ENCODE results near the gene GDF15. TPM values are rescaled to one million over a fixed set of nuclear protein-coding genes. Genes with fewer than 3 reads are reported as not detected.

Gene GDF15
- total RNA-seq, 4 donors from 2014 or later: 0.49 to 5.1 (median 4.5) TPM; not detected in 1

DNA sequence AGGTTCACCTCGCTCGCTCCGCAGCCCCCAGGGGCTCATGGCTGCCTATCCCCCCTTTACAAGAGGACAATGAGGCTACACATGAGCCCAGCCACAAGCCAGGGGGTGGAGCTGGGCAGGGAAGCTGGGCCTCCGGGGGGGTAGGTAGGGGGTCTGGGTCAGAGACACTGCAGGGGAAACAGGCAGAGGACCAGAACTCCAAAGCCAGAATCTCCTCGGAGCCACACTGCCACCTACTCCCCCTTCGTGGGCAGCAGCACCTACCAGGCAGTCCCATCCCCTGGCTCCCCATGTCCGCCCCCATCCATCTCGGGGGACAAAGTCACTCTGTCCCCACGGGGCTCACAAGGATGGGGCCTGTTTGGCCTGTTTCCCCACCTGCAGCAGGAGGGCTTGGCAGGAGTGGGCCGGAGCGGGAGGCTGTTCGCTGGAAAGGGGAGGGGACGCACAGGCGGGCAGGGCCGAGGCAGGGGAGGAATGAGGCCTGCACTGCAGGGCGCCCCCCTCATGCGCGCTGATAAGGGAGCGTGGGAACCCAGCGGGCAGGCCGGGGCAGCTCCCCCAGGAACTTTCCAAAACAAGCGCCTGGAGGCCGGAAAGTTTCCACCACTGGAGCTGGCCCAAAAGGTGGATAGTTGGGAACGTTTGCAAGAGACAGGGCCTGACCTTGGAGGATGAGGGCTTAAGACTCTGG is 52.5 kb downstream of the GDF15 start:
- 21 to 29% methylated on average over 19 to 23 of the region's 24 CpGs for WGBS, 2 donors
- no peak overlapping the region for H3K4me3 ChIP-seq (ENCODE audit: low read depth, poor library complexity, severe bottlenecking)
- intact Hi-C loops (cut with DNase I; ENCODE audit: low total_unique reads): no loop called here
- TF ChIP-seq POLR2A (IDR thresholded peaks at IDR 0.05) (no peak), CTCF (IDR thresholded peaks at IDR 0.05) (no peak)
- DNase-seq (ENCODE audit: low spot score in 2 of 2): no peak

Small RNA genes lying within 50 kb of the gene (microRNA-seq; reads per million reads assigned to microRNA genes)
- 0 reads per million in 2 donors for gene MIR3189 (ENCODE audit: borderline number of aligned reads in 1 of 2, borderline replicate concordance in 2 of 2)

Other genes starting within 250 kb of the GDF15 start
- 10 to 100 TPM in 3 of 4 donors, 1 to 10 TPM in 1; 8.3 to 39.4 (median 32.2) TPM for gene PIK3R2, start 233.0 kb upstream of the GDF15 start, total RNA-seq
- gene IFI30, start 212.3 kb upstream of the GDF15 start, total RNA-seq: 100 to 1,000 TPM in 2 of 4 donors, 10 to 100 TPM in 2; 39.1 to 214 (median 98.3) TPM
- gene MPV17L2, start 192.9 kb upstream of the GDF15 start, total RNA-seq: 10 to 100 TPM in 3 of 4 donors, 1 to 10 TPM in 1; 8.5 to 29.3 (median 20.2) TPM
- gene RAB3A, start 182.1 kb upstream of the GDF15 start, total RNA-seq: 1 to 10 TPM in 3 of 4 donors, under 1 TPM in 1; 0.91 to 2.7 (median 2.1) TPM
- gene PDE4C, start 159.7 kb upstream of the GDF15 start, total RNA-seq: under 1 TPM in 1 of 4 donors, not detected in 3; 0.29 TPM
- 1 to 10 TPM in 3 of 4 donors, under 1 TPM in 1; 0.97 to 5.9 (median 3.1) TPM for gene IQCN, start 111.7 kb upstream of the GDF15 start, total RNA-seq
- 100 to 1,000 TPM; 337 to 886 (median 413) TPM for gene JUND, start 104.5 kb upstream of the GDF15 start, total RNA-seq
- 100 to 1,000 TPM in 2 of 4 donors, 10 to 100 TPM in 2; 59.7 to 149 (median 105) TPM for gene LSM4, start 63.1 kb upstream of the GDF15 start, total RNA-seq
- gene PGPEP1, start 45.6 kb upstream of the GDF15 start, total RNA-seq: 1 to 10 TPM; 2.4 to 7.1 (median 4.8) TPM
- gene LRRC25, start 11.5 kb downstream of the GDF15 start, total RNA-seq: 1 to 10 TPM in 3 of 4 donors, not detected in 1; 1.2 to 3.4 (median 2.2) TPM
- gene SSBP4, start 33.2 kb downstream of the GDF15 start, total RNA-seq: 10 to 100 TPM; 28.8 to 42.0 (median 36.0) TPM
- gene ISYNA1, start 52.0 kb downstream of the GDF15 start, total RNA-seq: 10 to 100 TPM; 16.9 to 29.9 (median 22.3) TPM
- gene ELL, start 135.9 kb downstream of the GDF15 start, total RNA-seq: 10 to 100 TPM; 21.5 to 37.9 (median 24.8) TPM
- 100 to 1,000 TPM; 248 to 285 (median 263) TPM for gene FKBP8, start 157.4 kb downstream of the GDF15 start, total RNA-seq
- gene KXD1, start 171.7 kb downstream of the GDF15 start, total RNA-seq: 10 to 100 TPM; 61.9 to 98.5 (median 89.7) TPM
- gene UBA52, start 185.7 kb downstream of the GDF15 start, total RNA-seq: 1,000 to 10,000 TPM in 1 of 4 donors, 100 to 1,000 TPM in 3; 625 to 1,001 (median 848) TPM
- 100 to 1,000 TPM in 3 of 4 donors, 10 to 100 TPM in 1; 91.8 to 119 (median 107) TPM for gene REX1BD, start 202.6 kb downstream of the GDF15 start, total RNA-seq
- 10 to 100 TPM; 27.7 to 90.8 (median 40.1) TPM for gene CRLF1, start 220.6 kb downstream of the GDF15 start, total RNA-seq
- under 1 TPM in 3 of 4 donors, not detected in 1; 0.46 to 0.63 (median 0.52) TPM for gene TMEM59L, start 226.7 kb downstream of the GDF15 start, total RNA-seq

Data from lower leg skin (tissue), 4 donors.